ENCODE measurements around the gene LINGO3. TPM values are rescaled to one million over a fixed set of nuclear protein-coding genes. Genes with fewer than 3 reads are reported as not detected.

Gene LINGO3, protein sequence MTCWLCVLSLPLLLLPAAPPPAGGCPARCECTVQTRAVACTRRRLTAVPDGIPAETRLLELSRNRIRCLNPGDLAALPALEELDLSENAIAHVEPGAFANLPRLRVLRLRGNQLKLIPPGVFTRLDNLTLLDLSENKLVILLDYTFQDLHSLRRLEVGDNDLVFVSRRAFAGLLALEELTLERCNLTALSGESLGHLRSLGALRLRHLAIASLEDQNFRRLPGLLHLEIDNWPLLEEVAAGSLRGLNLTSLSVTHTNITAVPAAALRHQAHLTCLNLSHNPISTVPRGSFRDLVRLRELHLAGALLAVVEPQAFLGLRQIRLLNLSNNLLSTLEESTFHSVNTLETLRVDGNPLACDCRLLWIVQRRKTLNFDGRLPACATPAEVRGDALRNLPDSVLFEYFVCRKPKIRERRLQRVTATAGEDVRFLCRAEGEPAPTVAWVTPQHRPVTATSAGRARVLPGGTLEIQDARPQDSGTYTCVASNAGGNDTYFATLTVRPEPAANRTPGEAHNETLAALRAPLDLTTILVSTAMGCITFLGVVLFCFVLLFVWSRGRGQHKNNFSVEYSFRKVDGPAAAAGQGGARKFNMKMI
- total RNA-seq: not detected
- long read RNA-seq: 0 reads

GRCh38 chr19:2308114-2308556 lies at the start of gene LINGO3:
LINGO3 (minus strand) TSS chr19:2308154; CDS start chr19:2291776, 16,378 bp downstream.
- intact Hi-C loops (cut with DNase I): no loop called here
- Histone ChIP-seq H3K9me3 (no peaks in the 10 kb centered on the region), H3K27me3 (peaks cover 0 to 6% of the 10 kb centered on the region in 2 donors), H3K36me3 (no peaks in the 10 kb centered on the region), H3K27ac (no peak within 1 kb of the TSS), H3K4me1 (no peaks in the 10 kb centered on the region), H3K4me3 (no peak within 1 kb of the TSS)
- DNase-seq (no peak), ATAC-seq (no peak)
- no peak for TF ChIP-seq CTCF (IDR thresholded peaks at IDR 0.05)
- TF ChIP-seq POLR2A (IDR thresholded peaks at IDR 0.05): no peak
- WGBS (ENCODE audit: insufficient coverage, low coverage, low lambda C conversion rate, missing lambda C conversion rate): no CpG with 5 or more reads among the region's 63 CpGs

DNA sequence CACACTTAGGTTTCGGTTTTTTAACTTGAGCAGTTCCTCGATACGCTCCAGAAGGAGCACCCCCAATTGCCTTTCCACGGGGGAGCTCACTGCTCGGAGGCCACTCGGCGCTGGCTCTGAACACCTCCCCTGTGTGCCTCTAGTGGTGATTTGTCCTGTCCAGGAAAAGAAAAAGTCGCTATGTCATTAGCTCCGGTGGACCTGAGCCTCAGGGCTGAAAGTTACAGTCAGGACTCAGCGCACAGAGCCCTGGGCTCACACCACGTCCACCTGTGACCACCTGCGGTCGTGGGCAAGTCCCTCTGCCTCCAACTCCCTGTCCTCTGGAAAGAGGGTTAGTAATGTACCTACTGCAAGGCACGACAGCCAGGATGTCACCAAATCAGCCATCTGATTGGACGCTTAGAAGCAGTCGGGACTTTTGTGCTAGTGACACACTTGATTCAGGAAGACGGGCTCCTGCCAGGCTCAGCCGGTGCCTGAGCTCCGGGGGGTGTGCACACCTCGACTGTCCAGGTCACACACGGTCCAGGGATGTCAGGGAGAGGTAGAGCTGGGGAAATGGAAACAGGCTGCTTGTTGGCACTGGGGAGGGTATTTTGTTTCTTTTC lies 48.2 kb upstream of the LINGO3 start:
- Histone ChIP-seq H3K9me3 (no peaks in the 10 kb centered on the region), H3K27me3 (no peaks in the 10 kb centered on the region), H3K27ac (no peak overlapping the region), H3K4me1 (no peaks in the 10 kb centered on the region), H3K36me3 (peaks cover 0 to 7% (median 0%) of the 10 kb centered on the region in 4 donors), H3K4me3 (no peak overlapping the region)
- 94% methylated on average over 4 of the region's 21 CpGs for WGBS (ENCODE audit: insufficient coverage, low coverage, low lambda C conversion rate, missing lambda C conversion rate)
- DNase-seq (no peak), ATAC-seq (no peak)
- intact Hi-C loops (cut with DNase I): no loop called here
- TF ChIP-seq CTCF (IDR thresholded peaks at IDR 0.05) (no peak), POLR2A (IDR thresholded peaks at IDR 0.05) (no peak)

- Histone ChIP-seq H3K4me1 (no peaks in the 10 kb centered on the region), H3K36me3 (peaks cover 0 to 7% (median 0%) of the 10 kb centered on the region in 4 donors), H3K9me3 (no peaks in the 10 kb centered on the region), H3K27me3 (no peaks in the 10 kb centered on the region), H3K4me3 (no peak overlapping the region), H3K27ac (no peak overlapping the region)
- ATAC-seq (no peak), DNase-seq (no peak)
- TF ChIP-seq CTCF (IDR thresholded peaks at IDR 0.05): no peak
- TF ChIP-seq POLR2A (IDR thresholded peaks at IDR 0.05): no peak
- intact Hi-C loops (cut with DNase I): no loop called here
- WGBS (ENCODE audit: insufficient coverage, low coverage, low lambda C conversion rate, missing lambda C conversion rate): 83% methylated on average over 9 of the region's 24 CpGs
Observed at GRCh38 chr19:2355168-2356035, 47.4 kb upstream of the LINGO3 start.

DNA sequence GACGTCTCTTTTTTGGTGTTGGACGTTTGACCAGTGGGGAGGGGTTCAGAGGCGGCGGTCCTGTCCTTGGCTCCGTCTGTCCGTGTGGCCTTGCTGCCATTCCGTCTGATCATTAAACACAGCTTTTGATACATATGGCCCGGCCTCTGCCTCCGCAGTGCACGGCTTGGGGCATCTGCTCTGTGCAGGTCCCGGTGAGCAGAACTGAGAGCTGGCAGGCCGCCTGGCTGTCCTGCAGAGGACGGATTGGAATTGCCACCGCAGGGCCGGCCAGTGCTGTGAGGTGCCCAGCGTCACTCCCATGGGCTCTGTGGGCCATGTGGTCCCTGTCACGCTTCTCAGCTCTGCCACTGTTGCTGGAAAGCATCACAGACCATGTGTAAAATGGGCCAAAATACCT lies 46.7 kb upstream of the LINGO3 start:
- WGBS (ENCODE audit: insufficient coverage, low coverage, low lambda C conversion rate, missing lambda C conversion rate): 100% methylated on average over 2 of the region's 17 CpGs
- H3K4me3 ChIP-seq: no peak overlapping the region
- no peak overlapping the region for H3K27ac ChIP-seq
- TF ChIP-seq POLR2A (IDR thresholded peaks at IDR 0.05): no peak
- TF ChIP-seq CTCF (IDR thresholded peaks at IDR 0.05): no peak
- no peaks in the 10 kb centered on the region for H3K9me3 ChIP-seq
- H3K4me1 ChIP-seq: no peaks in the 10 kb centered on the region
- H3K27me3 ChIP-seq: no peaks in the 10 kb centered on the region
- ATAC-seq: no peak
- H3K36me3 ChIP-seq: peaks cover 0 to 7% (median 0%) of the 10 kb centered on the region in 4 donors
- intact Hi-C loops (cut with DNase I): no loop called here
- DNase-seq: no peak
